ENCODE measurements around the gene ZP1.

Gene ZP1

GRCh38 chr11:60912851-60913528 lies 45.6 kb downstream of the ZP1 start:
- H3K4me1 ChIP-seq (ENCODE audit: control insufficient read depth, insufficient read depth, low read length), result no peaks in the 10 kb centered on the region
- no peak overlapping the region for H3K27ac ChIP-seq (ENCODE audit: extremely low read depth, low read depth, low read length)
- H3K4me3 ChIP-seq (ENCODE audit: low read depth, low read length), result no peak overlapping the region
- H3K36me3 ChIP-seq (ENCODE audit: control insufficient read depth in 2 of 2, insufficient read depth in 1 of 2, low read length in 2 of 2), result peaks cover 0 to 13% of the 10 kb centered on the region in 2 experiments; a peak in 1 of 3 replicates
- CTCF ChIA-PET, result interaction anchor here (0.7 to 6.2 kb wide), 5 partner anchors 13 to 82 kb away, joined by 3 to 30 read pairs (median 5); no protein-coding TSS in a partner anchor
- H3K9me3 ChIP-seq (ENCODE audit: control insufficient read depth, insufficient read depth, low read depth, low read length), result no peaks in the 10 kb centered on the region
- TF ChIP-seq ZNF610 (tag by site-specific recombination; IDR thresholded peaks at IDR 0.05; ENCODE audit: borderline replicate concordance) (no peak), OVOL3 (tag by site-specific recombination; IDR thresholded peaks at IDR 0.05) (no peak), ZNF692 (tag by site-specific recombination; IDR thresholded peaks at IDR 0.05) (0 out of 2 replicates have a peak, but pooled peaks have one; percentile 39), ZNF645 (tag by site-specific recombination; IDR thresholded peaks at IDR 0.05) (no peak)
- POLR2A ChIA-PET, result interaction anchor here (0.8 to 4.0 kb wide), 13 partner anchors 8 to 479 kb away, joined by 3 to 36 read pairs (median 4); partner anchors contain the start of genes CYB561A3, PRPF19, TMEM132A and TMEM138

GRCh38 chr11:60913793-60914632 lies 46.7 kb downstream of the ZP1 start, which contains the start of gene TMEM109:
TMEM109 (plus strand) TSS chr11:60914158; CDS start chr11:60919694, 5,536 bp downstream.
- ChIA-PET POLR2A (interaction anchor here (0.6 to 4.0 kb wide), 17 partner anchors 9 to 478 kb away, joined by 3 to 36 read pairs (median 4); partner anchors contain the start of genes CYB561A3, PRPF19, TMEM132A and TMEM138), CTCF (interaction anchor here (0.6 to 6.2 kb wide), 7 partner anchors 14 to 603 kb away, joined by 3 to 30 read pairs (median 5); no protein-coding TSS in a partner anchor)
- peak within 1 kb of the TSS; percentile 61 for H3K27ac ChIP-seq (ENCODE audit: extremely low read depth, low read depth, low read length)
- no peaks in the 10 kb centered on the region for H3K4me1 ChIP-seq (ENCODE audit: control insufficient read depth, insufficient read depth, low read length)
- H3K36me3 ChIP-seq (ENCODE audit: control insufficient read depth in 2 of 2, insufficient read depth in 1 of 2, low read length in 2 of 2), result peaks cover 0 to 17% of the 10 kb centered on the region in 2 experiments; a peak in 1 of 3 replicates
- peak within 1 kb of the TSS; percentile 55 for H3K4me3 ChIP-seq (ENCODE audit: low read depth, low read length)
- H3K9me3 ChIP-seq (ENCODE audit: control insufficient read depth, insufficient read depth, low read depth, low read length), result no peaks in the 10 kb centered on the region
- no peak for TF ChIP-seq ZSCAN23 (tag by site-specific recombination; IDR thresholded peaks at IDR 0.05)
- TF ChIP-seq ZNF133 (tag by site-specific recombination; IDR thresholded peaks at IDR 0.05), result no peak
- no peak for TF ChIP-seq PBX3 (CRISPR knock-in tag; IDR thresholded peaks at IDR 0.05)
- TF ChIP-seq ZNF558 (tag by site-specific recombination; IDR thresholded peaks at IDR 0.05), result no peak
- TF ChIP-seq ZBTB21 (tag by site-specific recombination; IDR thresholded peaks at IDR 0.05), result no peak
- TF ChIP-seq ZNF473 (tag by site-specific recombination; IDR thresholded peaks at IDR 0.05), result no peak
- no peak for TF ChIP-seq ZNF530 (tag by site-specific recombination; IDR thresholded peaks at IDR 0.05; ENCODE audit: low read depth)
- peak; percentile 96 for TF ChIP-seq ZNF76 (tag by site-specific recombination; IDR thresholded peaks at IDR 0.05; ENCODE audit: borderline replicate concordance, low read depth)
- TF ChIP-seq ZNF692 (tag by site-specific recombination; IDR thresholded peaks at IDR 0.05), result no peak
- peak; percentile 47 for TF ChIP-seq SP2 (tag by site-specific recombination; IDR thresholded peaks at IDR 0.05)
- TF ChIP-seq ZNF629 (tag by site-specific recombination; IDR thresholded peaks at IDR 0.05), result 0 out of 2 replicates have a peak, but pooled peaks have one; percentile 48
- TF ChIP-seq ZNF639 (tag by site-specific recombination; IDR thresholded peaks at IDR 0.05), result no peak
- TF ChIP-seq ZSCAN5A (tag by site-specific recombination; IDR thresholded peaks at IDR 0.05), result no peak
- no peak for TF ChIP-seq GLIS2 (tag by site-specific recombination; IDR thresholded peaks at IDR 0.05)
- TF ChIP-seq HIC1 (tag by site-specific recombination; IDR thresholded peaks at IDR 0.05), result no peak
- TF ChIP-seq ZBTB17 (tag by site-specific recombination; IDR thresholded peaks at IDR 0.05), result peak; percentile 95

Measured in HEK293 (cell line).